PC-3 (cell line): ENCODE measurements around the gene IL16.

Experiments
- CTCF ChIP-seq: fragments of 300-600 bp; sonication (generic); conservative IDR thresholded peaks from 2 replicates; pipeline ENCODE4 v1.5.1; 2017; ENCODE audit warnings: antibody characterized with exemption, low read depth, mild to moderate bottlenecking, low read length
- EZH2 ChIP-seq: fragments of 300-600 bp; sonication (generic); IDR thresholded peaks from one replicate; pipeline ENCODE4 v1.6.1; 2017; ENCODE audit warnings: antibody characterized with exemption, mild to moderate bottlenecking, low read length; ENCODE audit not compliant: unreplicated experiment
- EZH2phosphoT487 ChIP-seq: fragments of 300-600 bp; sonication (generic); IDR thresholded peaks from 2 replicates; pipeline ENCODE4 v1.6.1; 2018; ENCODE audit warnings: mild to moderate bottlenecking, antibody characterized with exemption, low read length, borderline replicate concordance

DNA sequence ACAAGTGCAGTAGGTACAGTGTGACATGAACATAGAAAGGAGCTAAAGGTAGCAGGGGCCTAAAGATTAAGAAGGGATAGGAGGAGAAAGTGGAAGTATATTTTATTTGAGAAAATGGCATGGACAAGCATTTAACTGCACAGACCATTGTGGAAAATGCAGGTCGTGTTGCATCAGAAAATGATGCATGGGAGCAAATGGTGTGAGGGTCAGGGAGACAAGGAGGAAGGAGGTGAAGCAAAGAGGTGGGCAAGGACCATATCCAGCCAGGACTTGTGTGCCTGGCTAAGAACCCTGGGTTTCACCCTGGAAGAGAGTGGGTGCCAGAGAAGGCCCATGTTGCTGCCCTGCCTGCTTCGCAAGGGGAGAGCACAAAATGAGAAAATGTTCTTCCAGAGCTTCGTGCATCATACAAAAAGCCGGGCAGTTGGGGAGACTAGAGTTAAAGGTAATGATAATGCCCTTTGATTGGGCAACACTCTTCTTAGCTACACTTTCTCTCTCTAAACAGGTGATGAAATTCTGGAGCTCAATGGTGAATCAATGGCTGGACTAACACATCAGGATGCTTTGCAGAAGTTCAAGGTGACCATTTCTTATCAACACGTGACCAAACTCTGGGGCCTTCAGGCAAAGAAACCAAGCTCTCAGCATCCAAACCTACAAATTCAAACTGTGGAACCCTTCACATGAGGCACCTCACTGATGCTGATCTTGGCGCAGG, 81.8 kb downstream of the IL16 start:
- TF ChIP-seq CTCF (no peak), EZH2 (no peak), EZH2phosphoT487 (no peak)
